NT2/D1 (cell line): Measurements from ENCODE around the gene SRSF9.

Source experiments
- DNase-seq: peaks from one replicate; pipeline ENCODE4 v3.0.0-alpha.2; 2011; ENCODE audit warnings: low read depth, low spot score
- H3K27me3 ChIP-seq: 2 replicates; pipeline ENCODE4 v1.6.0; 2011; ENCODE audit warnings: mild to moderate bottlenecking; ENCODE audit not compliant: insufficient read length, insufficient read depth
- H3K36me3 ChIP-seq: 2 replicates; pipeline ENCODE4 v1.6.1; 2011; ENCODE audit warnings: mild to moderate bottlenecking, low read length, mixed read lengths; ENCODE audit not compliant: insufficient read depth, insufficient read length
- H3K4me1 ChIP-seq: 2 replicates; pipeline ENCODE4 v1.5.1; 2011; ENCODE audit not compliant: insufficient read depth, insufficient read length
- H3K4me3 ChIP-seq: 2 replicates; pipeline ENCODE4 v1.5.1; 2011; ENCODE audit warnings: low read depth; ENCODE audit not compliant: insufficient read length
- H3K9ac ChIP-seq: 2 replicates; pipeline ENCODE4 v1.6.0; 2011; ENCODE audit warnings: low read depth; ENCODE audit not compliant: insufficient read length
- H3K9me3 ChIP-seq: 2 replicates; pipeline ENCODE4 v1.5.1; 2011; ENCODE audit warnings: mild to moderate bottlenecking, low read length; ENCODE audit not compliant: insufficient read depth
- SUZ12 ChIP-seq: IDR thresholded peaks from 2 replicates; pipeline ENCODE4 v1.6.1; 2011; ENCODE audit not compliant: insufficient read length, insufficient read depth; ENCODE audit errors: extremely low read depth
- YY1 ChIP-seq: IDR thresholded peaks from 2 replicates; pipeline ENCODE4 v1.6.1; 2011; ENCODE audit not compliant: insufficient read length, insufficient read depth
- ZNF274 ChIP-seq: IDR thresholded peaks from 2 replicates; pipeline ENCODE4 v1.6.1; 2011; ENCODE audit warnings: mild to moderate bottlenecking, low read depth, low read length

SRSF9 gene

GRCh38 chr12:120468821-120469449, 613 bp downstream of the SRSF9 start:
- Histone ChIP-seq H3K4me1 (peaks cover 5% of the 10 kb centered on the region), H3K9ac (peak overlapping the region; percentile 100), H3K27me3 (no peaks in the 10 kb centered on the region), H3K36me3 (peaks cover 45% of the 10 kb centered on the region), H3K4me3 (peak overlapping the region; percentile 100), H3K9me3 (no peaks in the 10 kb centered on the region)
- TF ChIP-seq SUZ12: no peak
- TF ChIP-seq YY1: no peak
- no peak for TF ChIP-seq ZNF274
- DNase-seq: no peak

GRCh38 chr12:120468325-120468820, 1.2 kb downstream of the SRSF9 start:
- Histone ChIP-seq H3K4me1 (peaks cover 5% of the 10 kb centered on the region), H3K9ac (peak overlapping the region; percentile 100), H3K27me3 (no peaks in the 10 kb centered on the region), H3K4me3 (peak overlapping the region; percentile 100), H3K9me3 (no peaks in the 10 kb centered on the region), H3K36me3 (peaks cover 50% of the 10 kb centered on the region)
- no peak for DNase-seq
- TF ChIP-seq YY1: no peak
- no peak for TF ChIP-seq SUZ12
- no peak for TF ChIP-seq ZNF274

GRCh38 chr12:120467439-120467838, 2.1 kb downstream of the SRSF9 start:
- peaks cover 59% of the 10 kb centered on the region for H3K36me3 ChIP-seq
- H3K4me3 ChIP-seq: no peak overlapping the region
- no peaks in the 10 kb centered on the region for H3K27me3 ChIP-seq

GRCh38 chr12:120466560-120467315, 2.8 kb downstream of the SRSF9 start:
- Histone ChIP-seq H3K9me3 (no peaks in the 10 kb centered on the region), H3K4me3 (no peak overlapping the region), H3K36me3 (peaks cover 66% of the 10 kb centered on the region), H3K9ac (peak overlapping the region; percentile 3), H3K4me1 (peaks cover 5% of the 10 kb centered on the region), H3K27me3 (no peaks in the 10 kb centered on the region)
- DNase-seq: no peak
- TF ChIP-seq ZNF274 (no peak), SUZ12 (no peak), YY1 (no peak)

More at GRCh38 chr12:120467439-120467838, 2.1 kb downstream of the SRSF9 start:
- Histone ChIP-seq H3K9ac (peak overlapping the region; percentile 100), H3K4me1 (peaks cover 5% of the 10 kb centered on the region), H3K9me3 (no peaks in the 10 kb centered on the region)
- DNase-seq: no peak
- TF ChIP-seq ZNF274 (no peak), SUZ12 (no peak), YY1 (no peak)

- no peak overlapping the region for H3K9ac ChIP-seq
Observed at GRCh38 chr12:120465756-120466155, 3.8 kb downstream of the SRSF9 start.

GRCh38 chr12:120463712-120464111, 5.8 kb downstream of the SRSF9 start:
- H3K4me1 ChIP-seq: peaks cover 5% of the 10 kb centered on the region
- TF ChIP-seq YY1 (no peak), ZNF274 (no peak), SUZ12 (no peak)
- no peak for DNase-seq
- peaks cover 92% of the 10 kb centered on the region for H3K36me3 ChIP-seq
- H3K9ac ChIP-seq: no peak overlapping the region
- H3K27me3 ChIP-seq: no peaks in the 10 kb centered on the region
- no peaks in the 10 kb centered on the region for H3K9me3 ChIP-seq
- H3K4me3 ChIP-seq: no peak overlapping the region

More at GRCh38 chr12:120465756-120466155, 3.8 kb downstream of the SRSF9 start:
- Histone ChIP-seq H3K36me3 (peaks cover 75% of the 10 kb centered on the region), H3K27me3 (no peaks in the 10 kb centered on the region), H3K9me3 (no peaks in the 10 kb centered on the region), H3K4me1 (peaks cover 5% of the 10 kb centered on the region), H3K4me3 (no peak overlapping the region)
- DNase-seq: no peak
- TF ChIP-seq YY1: no peak

GRCh38 chr12:120462099-120462640, 7.4 kb downstream of the SRSF9 start:
- H3K4me3 ChIP-seq: no peak overlapping the region
- H3K9ac ChIP-seq: no peak overlapping the region
- TF ChIP-seq ZNF274 (no peak), SUZ12 (no peak), YY1 (no peak)
- H3K4me1 ChIP-seq: peaks cover 4% of the 10 kb centered on the region
- H3K27me3 ChIP-seq: no peaks in the 10 kb centered on the region
- no peak for DNase-seq
- H3K36me3 ChIP-seq: peaks cover 94% of the 10 kb centered on the region
- H3K9me3 ChIP-seq: no peaks in the 10 kb centered on the region
